Astrocyte (in vitro differentiated cells and primary cell): ENCODE measurements around the gene DPPA2.

Experiments
- CTCF ChIP-seq: IDR thresholded peaks from 2 replicates; pipeline ENCODE4 v1.5.1; 2011; ENCODE audit warnings: low read depth, mild to moderate bottlenecking, inconsistent platforms, low read length, moderate library complexity; ENCODE audit not compliant: insufficient read depth
- EZH2 ChIP-seq: IDR thresholded peaks from 2 replicates; pipeline ENCODE4 v1.6.1; 2012; ENCODE audit warnings: mild to moderate bottlenecking, low read length, inconsistent platforms; ENCODE audit not compliant: insufficient read depth

- TF ChIP-seq CTCF (no peak), EZH2 (no peak)
Observed at GRCh38 chr3:109337393-109337792, 21.1 kb upstream of the DPPA2 start, which contains the start of gene DPPA4.
